GM21737 (cell line): ENCODE data around the gene TRIM15.
"Not testable (repeated sequence)": the region's sequence is repeated elsewhere in the genome, so short reads cannot be mapped to it uniquely, and the experiment has no call there.

Experiments
- ATAC-seq: cut with Tn5 transposase; IDR thresholded peaks from one replicate; pipeline ENCODE4 v1.9.1; 2021; ENCODE audit warnings: mild to moderate bottlenecking, moderate library complexity; ENCODE audit not compliant: unreplicated experiment

Gene TRIM15

DNA sequence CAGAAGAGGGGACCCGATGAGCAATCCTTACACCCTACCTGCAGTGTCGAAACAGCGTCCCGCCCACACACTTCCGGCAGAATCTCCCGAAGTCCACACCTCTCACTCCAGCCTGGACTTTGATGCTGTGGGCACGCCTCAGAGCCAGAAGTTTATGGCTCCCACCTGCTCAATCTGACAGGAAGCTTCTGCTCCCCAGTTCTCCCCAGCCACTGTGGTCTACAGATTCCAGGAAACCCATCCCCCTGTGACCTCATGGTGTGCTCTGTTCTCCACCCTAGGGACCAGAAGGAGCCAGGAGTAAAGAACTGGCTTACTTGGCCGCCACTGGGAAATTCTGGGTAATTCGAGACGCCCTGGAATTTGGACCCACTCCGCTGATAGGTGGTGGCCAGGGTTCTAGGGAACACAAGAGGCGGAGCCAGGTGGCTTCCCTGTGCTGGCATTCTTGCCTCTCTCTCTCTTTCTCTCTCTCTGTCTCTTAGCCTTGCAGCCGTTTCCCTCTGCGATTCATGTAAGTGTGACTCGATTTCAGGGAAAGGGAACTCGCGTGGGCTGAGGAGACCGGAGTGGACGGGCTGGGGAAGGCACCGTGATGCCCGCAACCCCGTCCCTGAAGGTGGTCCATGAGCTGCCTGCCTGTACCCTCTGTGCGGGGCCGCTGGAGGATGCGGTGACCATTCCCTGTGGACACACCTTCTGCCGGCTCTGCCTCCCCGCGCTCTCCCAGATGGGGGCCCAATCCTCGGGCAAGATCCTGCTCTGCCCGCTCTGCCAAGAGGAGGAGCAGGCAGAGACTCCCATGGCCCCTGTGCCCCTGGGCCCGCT lies at the start of gene TRIM15:
TRIM15 (plus strand) TSS at position 457 of the 828 bp plus-strand sequence; CDS start at position 596, 139 bp downstream.
- ATAC-seq = no peak

DNA sequence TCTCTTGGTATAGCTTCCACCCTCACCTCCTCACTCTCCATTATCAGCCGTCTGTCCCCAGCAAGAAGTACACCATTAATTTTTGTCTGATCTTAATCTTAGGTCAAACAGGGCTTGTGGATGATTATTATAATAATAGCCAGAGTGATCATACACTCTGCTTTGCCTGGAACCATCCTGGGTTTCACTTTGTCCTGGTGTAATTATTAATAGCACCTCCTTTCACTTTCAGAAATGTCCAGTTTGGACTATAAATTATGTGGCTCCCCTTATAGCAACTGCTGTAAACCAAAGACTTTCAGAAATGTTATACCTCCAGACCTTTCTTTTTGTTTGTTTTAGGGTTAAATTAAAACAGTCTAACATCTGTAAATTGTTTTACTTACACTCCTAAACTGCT lies 49.5 kb upstream of the TRIM15 start:
- no peak for ATAC-seq

DNA sequence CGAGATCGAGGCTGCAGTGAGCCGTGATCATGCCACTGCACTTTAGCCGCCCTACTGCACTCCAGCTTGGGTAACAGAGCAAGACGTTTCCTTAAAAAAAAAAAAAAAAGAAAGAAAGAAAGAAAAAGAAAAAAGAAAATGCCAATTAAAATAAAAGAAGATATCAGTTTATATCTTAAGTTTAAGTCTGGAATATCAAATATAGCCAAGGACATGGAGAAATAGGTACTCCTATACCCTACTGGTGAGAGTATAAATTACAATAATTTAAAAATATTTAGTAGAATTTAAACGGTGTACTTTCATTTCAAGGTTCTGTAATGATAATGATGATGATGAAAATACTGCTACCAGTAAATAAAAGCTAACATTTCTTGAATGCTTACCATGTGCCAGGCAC lies 46.6 kb upstream of the TRIM15 start:
- no peak for ATAC-seq

DNA sequence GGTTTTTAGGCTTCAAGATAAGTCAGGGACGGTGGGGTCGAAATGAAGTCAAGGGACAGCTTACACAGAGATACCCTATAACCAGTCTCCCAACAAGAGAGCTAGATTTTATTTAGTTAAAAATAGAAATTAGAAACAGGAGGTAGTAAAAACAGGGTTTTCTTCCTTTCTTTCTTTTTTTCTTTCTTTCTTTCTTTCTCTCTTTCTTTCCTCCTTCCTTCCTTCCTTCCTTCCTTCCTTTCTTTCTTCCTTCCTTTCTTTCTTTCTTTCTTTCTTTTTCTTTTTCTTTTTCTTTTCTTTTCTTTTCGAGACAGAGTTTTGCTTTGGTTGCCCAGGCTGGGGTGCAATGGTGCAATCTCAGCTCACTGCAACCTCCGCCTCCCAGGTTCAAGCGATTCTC lies 44.7 kb upstream of the TRIM15 start:
- ATAC-seq = not testable (repeated sequence)

DNA sequence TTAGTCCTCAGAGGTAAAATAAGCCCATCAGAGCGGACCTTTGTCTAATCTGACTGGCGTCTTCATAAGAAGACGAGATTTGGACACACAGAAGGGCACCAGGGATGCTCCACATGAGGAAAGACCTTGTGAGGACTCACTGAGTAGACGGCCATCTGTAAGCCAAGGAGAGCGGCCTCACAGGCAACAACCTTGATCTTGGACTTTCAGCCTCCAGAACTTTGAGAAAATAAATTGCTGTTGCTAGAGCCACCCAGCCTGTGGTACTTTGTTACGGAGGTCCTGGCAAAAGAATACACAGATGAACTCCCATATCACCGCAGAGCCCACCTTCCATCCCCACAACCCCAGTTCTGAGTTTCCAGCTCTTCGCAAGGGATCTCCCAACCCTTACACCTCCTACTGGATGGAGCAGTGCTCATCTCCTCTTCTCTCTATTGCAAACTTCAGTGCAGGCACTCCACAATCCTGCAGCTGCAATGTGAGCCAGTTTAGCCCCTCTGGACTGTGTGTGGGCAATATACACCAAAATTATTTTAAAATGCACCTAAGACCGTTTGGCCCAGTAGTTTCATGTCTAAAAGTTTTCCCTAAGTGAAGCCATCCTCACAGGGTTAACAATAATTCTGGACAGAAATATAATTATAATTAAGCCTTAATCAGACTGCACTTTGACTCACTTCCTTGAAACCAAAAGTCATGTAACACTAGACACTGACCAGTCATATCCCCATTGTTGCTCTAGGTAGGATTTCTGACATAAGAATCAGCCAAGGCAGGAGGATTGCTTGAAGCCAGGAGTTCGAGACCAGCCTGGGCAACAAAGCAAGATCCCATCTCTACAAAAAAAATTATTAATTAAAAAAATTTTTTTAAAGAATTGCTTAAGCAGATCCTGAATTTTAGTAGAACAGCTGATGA lies 41.6 kb upstream of the TRIM15 start:
- ATAC-seq = no peak

DNA sequence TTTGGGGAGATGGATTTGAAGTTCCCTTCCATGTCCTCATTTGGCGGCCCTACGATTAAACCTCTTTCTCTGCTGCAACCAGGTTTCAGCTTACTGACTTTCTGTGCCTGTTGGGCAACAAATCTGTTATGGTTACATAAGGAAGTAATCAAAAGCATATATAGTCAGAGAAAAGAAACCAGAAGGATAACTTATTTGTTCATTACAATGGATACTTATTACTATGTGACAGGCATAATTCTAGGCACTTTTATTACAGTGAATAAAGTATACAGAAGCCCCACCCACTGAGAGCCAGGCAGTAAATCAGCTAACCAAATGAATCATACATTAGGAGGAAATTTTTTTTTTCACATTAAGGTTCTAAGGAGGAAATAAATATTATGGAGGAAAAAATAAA lies 40.8 kb upstream of the TRIM15 start:
- no peak for ATAC-seq

DNA sequence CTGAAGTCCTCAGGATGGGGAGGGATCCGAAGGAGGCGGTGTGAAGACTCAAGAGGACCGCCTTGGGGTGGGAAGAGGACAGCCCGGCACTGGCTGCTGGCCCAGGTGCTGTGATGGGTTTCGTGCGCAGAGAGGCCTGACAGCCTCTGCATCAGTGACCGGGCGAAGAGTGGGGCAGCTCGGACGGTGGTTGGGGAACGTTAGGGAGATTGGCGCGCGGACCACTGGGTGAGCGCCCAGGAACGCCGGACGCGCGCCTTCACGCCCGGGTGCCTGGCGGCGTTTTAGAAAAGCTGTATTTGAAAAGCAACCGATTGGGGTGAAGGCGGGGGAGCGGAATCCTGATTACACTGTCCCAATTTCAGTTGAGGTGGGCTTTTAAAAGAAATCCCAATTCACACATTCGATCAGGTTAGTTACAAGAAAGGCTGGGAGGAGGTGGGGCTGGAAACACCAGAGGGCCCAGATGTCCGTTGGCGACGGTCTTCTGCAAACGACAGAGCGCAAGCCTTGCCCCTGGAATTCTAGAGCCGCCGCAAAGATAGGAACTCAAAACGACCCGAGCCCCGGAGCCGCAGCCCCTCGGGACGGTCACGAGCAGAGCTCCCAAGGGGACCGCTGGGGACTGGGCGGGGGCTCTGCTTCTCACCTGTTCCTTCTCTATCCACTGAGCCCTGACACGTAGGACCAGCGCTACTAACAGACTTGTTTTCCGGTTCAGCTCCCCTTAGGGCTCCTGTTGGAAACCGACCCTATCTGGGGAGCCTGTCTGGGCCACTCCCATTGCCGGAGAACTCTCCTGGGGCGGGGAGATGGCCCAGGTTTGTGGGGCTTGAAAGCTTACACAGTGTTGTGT lies 35.9 kb upstream of the TRIM15 start:
- no peak for ATAC-seq

DNA sequence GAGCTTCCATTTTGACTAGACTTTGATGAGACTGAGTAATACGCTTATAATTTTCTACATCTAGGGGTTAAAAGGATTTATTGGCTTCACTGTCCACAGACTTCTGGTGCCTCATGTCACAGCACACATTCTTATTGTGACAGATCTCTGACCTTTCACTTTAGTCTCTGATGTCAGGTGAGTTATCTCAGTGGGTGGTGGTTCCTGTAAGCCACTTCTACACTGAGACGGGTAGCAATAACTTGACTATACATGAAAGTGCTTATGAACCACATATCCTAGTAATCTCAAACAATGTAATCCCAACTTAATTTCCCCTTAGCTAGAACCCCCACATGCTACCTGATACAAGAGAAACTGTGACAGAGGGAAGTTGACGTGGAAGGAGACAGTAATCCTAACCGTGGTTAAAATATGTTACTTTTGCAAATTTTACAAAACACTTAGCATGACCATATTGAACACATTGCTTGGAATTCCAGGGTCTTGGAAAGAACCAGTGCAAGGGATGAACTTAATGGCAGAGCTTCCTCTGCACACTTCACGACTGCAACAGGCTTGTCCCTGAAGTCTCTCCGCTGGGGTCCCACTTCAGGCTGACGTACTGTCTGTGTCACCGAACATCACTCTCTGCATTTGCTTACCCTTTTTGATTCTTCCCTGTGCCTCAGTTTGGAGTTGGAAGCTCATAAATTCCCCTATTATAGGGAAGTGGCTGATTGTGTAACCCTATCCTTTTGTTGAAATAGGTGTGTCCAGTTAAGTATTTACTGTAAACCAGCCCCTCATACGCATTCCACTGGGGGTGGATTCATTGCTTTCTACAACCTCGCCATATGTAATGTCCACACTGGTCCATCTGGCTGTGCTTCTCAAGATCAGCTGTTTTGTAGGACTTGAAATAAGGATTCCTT lies 33.8 kb upstream of the TRIM15 start:
- no peak for ATAC-seq

DNA sequence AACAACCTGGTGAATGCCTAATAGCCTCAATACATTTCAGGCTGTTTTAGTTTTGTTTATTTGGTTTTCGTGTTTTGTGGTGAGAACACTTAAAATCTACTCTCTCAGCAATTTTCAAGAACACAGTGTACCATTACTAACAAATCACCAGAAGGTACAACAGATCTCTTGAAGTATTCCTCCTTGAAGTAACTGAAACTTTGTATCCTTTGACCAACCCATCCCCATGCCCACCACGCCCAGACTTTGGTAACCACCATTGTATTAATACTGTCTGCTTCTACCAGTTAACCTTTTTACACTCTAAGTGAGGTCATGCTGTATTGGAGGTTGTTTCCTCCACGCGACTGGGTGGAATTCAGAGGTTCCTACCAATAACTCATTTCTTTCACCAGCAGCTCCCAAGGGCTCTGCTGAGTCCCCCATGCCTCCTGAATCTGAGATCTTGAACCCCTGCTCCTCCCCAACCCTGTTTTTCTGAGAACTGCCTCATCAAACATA lies 33.1 kb upstream of the TRIM15 start:
- no peak for ATAC-seq

DNA sequence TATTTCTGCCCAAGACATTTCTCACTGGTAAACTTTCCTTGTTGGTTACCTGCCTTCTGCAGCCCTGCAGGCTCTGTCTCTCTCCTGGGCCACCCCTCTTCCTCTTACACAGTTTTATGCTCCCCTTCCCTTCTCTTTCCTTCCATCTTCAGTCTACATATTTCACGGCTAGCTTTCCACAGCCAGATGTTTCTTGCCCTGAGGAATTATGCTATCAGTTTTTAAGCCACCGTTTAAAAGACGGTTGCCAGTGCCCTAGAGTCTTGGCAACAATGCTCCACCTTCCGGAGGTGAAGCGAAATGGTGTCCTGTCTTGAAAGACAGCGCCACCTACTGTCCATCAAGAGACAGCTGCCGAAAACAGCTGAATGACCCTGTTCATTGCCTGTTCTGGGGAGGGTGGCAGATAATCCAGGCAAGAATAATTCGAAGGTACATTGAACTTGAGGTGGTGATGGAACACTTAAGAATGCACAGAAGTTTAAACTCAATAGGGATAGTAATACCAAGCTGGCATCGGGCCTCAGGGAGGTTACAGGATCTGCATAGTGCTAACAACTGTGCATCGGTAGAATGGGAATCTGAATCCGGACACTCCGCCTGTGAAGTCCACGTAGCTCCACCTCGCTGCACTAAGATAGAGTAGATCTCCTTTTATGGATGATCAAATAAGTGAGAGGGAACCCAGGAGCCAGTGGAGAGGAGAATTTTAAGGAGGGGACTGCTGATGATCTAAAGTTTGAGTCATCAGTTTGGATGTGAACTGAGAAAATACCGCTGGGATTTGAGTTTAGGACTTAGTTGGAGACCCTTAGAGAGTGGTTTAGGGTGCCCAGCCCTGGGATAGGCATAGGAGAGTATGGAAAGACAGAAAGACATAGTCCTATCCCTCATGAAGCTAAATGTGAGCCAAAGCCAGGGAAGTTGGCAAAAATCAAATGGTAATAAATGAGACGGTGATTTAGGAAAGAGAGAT lies 32.2 kb upstream of the TRIM15 start:
- ATAC-seq = no peak

DNA sequence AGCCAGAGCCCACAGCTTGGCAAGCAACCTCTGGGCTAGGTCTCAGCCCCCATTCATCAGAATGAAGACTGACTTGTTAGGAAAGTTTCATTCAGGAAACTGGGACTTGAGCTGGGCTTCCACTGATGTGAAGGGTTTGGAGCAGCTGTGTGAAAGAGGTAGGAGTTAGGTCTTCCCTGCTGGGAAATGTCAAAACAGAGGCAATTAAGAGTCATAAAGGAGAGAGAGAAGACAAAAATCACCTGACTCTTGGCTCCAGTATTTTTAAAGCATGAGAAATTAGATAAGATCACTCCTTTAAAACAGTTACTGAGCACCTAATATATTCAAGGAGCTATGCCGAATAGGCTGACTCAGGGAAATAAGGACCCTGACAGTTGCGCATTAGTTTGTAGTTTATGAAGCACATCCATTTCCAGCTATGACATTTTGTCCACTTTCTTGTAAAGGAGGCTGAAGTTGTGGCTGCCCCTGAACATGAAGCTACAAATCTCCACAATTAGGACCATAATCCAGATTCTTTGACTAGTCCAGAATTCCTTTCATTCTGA lies 31.3 kb upstream of the TRIM15 start:
- no peak for ATAC-seq

DNA sequence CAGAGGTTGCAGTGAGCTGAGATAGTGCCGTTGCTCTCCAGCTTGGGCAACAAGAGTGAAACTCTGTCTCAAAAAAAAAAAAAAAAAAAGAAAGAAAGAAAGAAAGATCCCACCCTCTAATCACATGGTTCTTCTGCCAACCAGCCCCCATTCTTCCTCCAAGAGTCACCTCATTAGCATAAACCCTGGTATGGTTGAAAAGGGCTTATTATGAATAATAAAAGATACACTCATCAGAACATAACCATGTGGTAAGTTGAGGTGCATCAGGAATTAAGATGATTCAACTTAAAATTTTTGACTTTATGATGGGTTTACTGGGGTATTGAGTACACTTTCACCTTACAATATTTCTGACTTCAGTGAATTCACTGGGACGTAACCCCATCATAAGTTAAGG lies 28.2 kb upstream of the TRIM15 start:
- no peak for ATAC-seq

DNA sequence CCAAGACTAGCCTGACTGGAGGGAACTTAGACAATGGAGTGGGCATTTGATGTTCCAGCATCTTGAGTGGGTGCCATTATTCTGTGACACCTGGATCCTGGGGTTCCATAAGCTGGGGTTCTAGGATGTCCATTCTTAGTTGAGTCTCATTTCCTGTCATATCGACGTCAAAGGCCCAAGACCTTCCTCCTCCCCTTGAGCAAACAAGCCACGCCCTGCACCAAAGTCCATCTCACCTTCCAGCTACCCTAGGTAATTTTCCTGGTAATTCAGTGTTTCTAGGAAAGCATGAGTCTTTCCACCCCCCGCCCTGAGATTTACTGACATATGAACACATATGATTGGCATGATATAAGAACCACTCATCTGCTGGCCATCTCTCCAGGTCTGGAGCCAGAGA lies 27.6 kb upstream of the TRIM15 start, which contains the start of gene TRIM40:
TRIM40 (plus strand) TSS at position 384 of the 400 bp plus-strand sequence. CDS start 897 bp downstream, outside the sequence.
- no peak for ATAC-seq

DNA sequence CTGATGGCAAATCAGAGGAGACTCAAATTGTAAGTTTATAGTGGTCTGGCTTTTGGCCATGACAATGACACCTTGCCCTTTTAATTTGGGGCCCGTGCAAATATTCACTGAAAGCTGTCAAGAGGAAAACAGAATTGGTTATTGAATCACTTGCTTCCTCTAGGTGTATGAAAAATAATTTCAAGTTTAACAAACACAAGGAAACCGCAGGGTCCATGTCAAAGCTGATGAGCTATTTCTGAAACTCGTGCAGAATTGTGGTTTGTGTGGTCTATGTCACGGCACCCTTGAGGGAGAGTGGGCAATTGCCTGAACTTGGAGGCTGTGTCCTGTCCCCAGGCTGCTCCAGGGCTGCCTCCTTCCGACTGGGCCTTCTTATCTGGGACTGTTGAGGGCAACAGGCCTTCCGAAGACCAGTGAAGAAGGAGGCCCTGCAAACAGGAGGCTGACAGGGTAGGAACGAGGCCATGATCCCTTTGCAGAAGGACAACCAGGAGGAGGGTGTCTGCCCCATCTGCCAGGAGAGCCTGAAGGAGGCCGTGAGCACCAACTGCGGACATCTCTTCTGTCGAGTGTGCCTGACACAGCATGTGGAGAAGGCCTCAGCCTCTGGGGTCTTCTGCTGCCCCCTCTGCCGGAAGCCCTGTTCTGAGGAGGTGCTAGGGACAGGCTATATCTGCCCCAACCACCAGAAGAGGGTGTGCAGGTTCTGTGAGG lies 26.6 kb upstream of the TRIM15 start:
- ATAC-seq = no peak

DNA sequence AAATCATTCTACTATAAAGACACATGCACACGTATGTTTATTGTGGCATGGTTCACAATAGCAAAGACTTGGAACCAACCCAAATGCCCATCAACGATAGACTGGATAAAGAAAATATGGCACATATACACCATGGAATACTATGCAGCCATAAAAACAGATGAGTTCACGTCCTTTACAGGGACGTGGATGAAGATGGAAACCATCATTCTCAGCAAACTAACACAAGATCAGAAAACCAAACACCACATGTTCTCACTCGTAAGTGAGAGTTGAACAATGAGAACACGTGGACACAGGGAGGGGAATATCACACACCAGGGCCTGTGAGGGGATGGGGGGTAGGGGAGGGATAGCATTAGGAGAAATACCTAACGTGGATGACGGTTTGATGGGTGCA lies 23.1 kb upstream of the TRIM15 start:
- not testable (repeated sequence) for ATAC-seq

DNA sequence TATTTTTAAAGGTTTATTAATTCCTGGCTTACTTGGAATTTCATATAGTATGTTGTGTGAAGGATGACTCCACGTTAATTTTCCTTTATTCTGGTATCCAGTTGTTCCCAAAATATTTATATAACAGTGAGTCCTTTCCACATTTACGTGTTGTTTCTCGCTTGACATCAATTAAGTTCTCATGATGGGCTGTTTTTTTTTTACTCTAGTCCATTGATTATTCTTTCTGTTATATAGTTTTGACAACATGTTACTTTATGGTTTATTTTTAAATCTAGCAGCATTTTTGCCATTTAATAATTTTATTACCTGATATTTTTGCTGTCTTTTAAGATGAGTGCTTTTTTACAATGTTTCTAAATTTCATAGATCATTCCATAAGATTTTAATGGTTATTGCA lies 20.7 kb upstream of the TRIM15 start:
- no peak for ATAC-seq

DNA sequence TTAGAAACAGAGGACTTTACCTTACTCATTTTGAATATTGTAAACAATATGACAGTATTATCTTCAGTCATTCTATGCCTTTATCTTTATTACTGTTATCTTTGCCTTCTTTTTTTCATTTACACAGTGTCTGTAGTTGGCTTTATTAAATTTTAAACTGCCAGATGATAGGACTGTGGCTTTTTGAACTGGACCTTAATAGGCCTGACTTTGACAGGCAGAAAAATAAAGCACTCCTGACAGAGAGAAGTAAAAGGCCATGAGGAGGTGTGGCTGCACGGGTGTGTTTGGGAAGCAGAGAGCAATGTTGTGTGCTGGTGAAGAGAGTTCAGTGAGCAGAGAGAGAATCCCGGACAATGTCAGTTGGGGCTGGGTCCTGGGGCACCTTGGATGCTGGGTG lies 19.6 kb upstream of the TRIM15 start:
- no peak for ATAC-seq
